Peyer's patch (tissue), 4 donors: ENCODE results near the gene ZNF70. TPM values are rescaled to one million over a fixed set of nuclear protein-coding genes. Genes with fewer than 3 reads are reported as not detected.

ENCODE experiments used
- DNase-seq, 3 donors: peaks; one replicate each; pipeline ENCODE4 v3.0.0-alpha.2; 2017 to 2019
- H3K27ac ChIP-seq, 4 donors: fragments of 200-600 bp; sonication (generic); one replicate each; pipeline ENCODE4 v1.5.1; 2016 to 2019
- H3K27me3 ChIP-seq, 2 donors: fragments of 200-600 bp; sonication (generic); one replicate each; pipeline ENCODE4 v1.5.1; 2019
- H3K36me3 ChIP-seq, 3 donors: fragments of 200-600 bp; sonication (generic); one replicate each; pipeline ENCODE4 v1.5.1; 2016 to 2019
- H3K4me1 ChIP-seq, 4 donors: fragments of 200-600 bp; sonication (generic); one replicate each; pipeline ENCODE4 v1.5.1; 2016 to 2019
- H3K4me3 ChIP-seq, 4 donors: fragments of 200-600 bp; sonication (generic); 1 replicate in 3 of 4; 2 replicates in 1 of 4; pipeline ENCODE4 v1.5.1; 2016 to 2019; ENCODE audit warnings: mild to moderate bottlenecking in 1 of 4
- H3K9me3 ChIP-seq, 4 donors: fragments of 200-600 bp; sonication (generic); one replicate each; pipeline ENCODE4 v1.5.1; 2016 to 2019; ENCODE audit warnings: mild to moderate bottlenecking in 1 of 4
- POLR2A ChIP-seq, 2 donors: fragments of 450-650 bp; IDR thresholded peaks; one replicate each; pipeline ENCODE4 v1.5.1; 2017; ENCODE audit warnings: antibody characterized with exemption in 2 of 2, mild to moderate bottlenecking in 2 of 2, moderate library complexity in 2 of 2
- total RNA-seq, 4 donors: library from RNA; depleted of rRNA; stranded (reverse); fragments of >200 nt; gene quantifications; one replicate each; pipeline ENCODE4 v1.1.0, GENCODE V29; 2016
- TF ChIP-seq, protein P1 (sequence below), 6 experiments: fragments of 450-650 bp in 4 of 6; fragments of 200-600 bp in 2 of 6; sonication (generic) in 1 of 6; IDR thresholded peaks; one replicate each; pipeline ENCODE4 v1.5.1; 2017 to 2019; ENCODE audit warnings: antibody characterized with exemption in 6 of 6, mild to moderate bottlenecking in 3 of 6, moderate library complexity in 1 of 6

The ZNF70 gene
- total RNA-seq, 4 donors from 2014 or later: 2.5 to 25.6 (median 6.2) TPM

- no peak for TF ChIP-seq POLR2A (IDR thresholded peaks at IDR 0.05)
- TF ChIP-seq, protein P1, sequence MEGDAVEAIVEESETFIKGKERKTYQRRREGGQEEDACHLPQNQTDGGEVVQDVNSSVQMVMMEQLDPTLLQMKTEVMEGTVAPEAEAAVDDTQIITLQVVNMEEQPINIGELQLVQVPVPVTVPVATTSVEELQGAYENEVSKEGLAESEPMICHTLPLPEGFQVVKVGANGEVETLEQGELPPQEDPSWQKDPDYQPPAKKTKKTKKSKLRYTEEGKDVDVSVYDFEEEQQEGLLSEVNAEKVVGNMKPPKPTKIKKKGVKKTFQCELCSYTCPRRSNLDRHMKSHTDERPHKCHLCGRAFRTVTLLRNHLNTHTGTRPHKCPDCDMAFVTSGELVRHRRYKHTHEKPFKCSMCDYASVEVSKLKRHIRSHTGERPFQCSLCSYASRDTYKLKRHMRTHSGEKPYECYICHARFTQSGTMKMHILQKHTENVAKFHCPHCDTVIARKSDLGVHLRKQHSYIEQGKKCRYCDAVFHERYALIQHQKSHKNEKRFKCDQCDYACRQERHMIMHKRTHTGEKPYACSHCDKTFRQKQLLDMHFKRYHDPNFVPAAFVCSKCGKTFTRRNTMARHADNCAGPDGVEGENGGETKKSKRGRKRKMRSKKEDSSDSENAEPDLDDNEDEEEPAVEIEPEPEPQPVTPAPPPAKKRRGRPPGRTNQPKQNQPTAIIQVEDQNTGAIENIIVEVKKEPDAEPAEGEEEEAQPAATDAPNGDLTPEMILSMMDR (IDR thresholded peaks at IDR 0.05): no peak
- H3K4me1 ChIP-seq: no peaks in the 10 kb centered on the region
- peaks cover 0 to 97% (median 3%) of the 10 kb centered on the region in 3 donors for H3K36me3 ChIP-seq
- no peak overlapping the region for H3K4me3 ChIP-seq
- H3K9me3 ChIP-seq: no peaks in the 10 kb centered on the region
- H3K27me3 ChIP-seq: no peaks in the 10 kb centered on the region
- DNase-seq: no peak
- no peak overlapping the region for H3K27ac ChIP-seq
These were observed 42.6 kb downstream of the ZNF70 start for GRCh38 chr22:23708270-23708669.

DNA sequence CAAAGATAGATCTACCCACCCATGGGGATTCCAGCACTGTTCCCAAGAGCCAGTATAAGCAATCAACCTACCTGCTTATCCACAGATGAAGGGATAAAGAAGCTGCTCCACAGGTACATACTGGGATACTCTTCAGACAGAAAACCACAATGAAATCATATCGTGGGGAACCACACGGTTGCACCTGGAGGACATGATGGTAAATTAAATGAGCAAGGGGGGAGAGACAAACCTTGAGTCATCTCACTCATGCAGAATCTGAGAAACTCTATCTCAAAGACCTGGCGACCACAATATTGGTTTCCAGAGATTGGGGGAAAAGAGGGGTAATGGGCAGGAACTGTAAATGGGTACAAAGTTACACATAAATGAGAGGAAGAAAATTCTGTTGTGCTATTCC, 45.6 kb downstream of the ZNF70 start:
- H3K4me3 ChIP-seq: no peak overlapping the region
- H3K27ac ChIP-seq: no peak overlapping the region
- H3K36me3 ChIP-seq: peaks cover 0 to 92% (median 3%) of the 10 kb centered on the region in 3 donors
- no peaks in the 10 kb centered on the region for H3K4me1 ChIP-seq
- H3K9me3 ChIP-seq: no peaks in the 10 kb centered on the region
- no peak for TF ChIP-seq POLR2A (IDR thresholded peaks at IDR 0.05)
- TF ChIP-seq, protein P1 (IDR thresholded peaks at IDR 0.05): no peak
- no peak for DNase-seq
- H3K27me3 ChIP-seq: no peaks in the 10 kb centered on the region

GRCh38 chr22:23704829-23705228, 46.1 kb downstream of the ZNF70 start:
- DNase-seq: no peak

DNA sequence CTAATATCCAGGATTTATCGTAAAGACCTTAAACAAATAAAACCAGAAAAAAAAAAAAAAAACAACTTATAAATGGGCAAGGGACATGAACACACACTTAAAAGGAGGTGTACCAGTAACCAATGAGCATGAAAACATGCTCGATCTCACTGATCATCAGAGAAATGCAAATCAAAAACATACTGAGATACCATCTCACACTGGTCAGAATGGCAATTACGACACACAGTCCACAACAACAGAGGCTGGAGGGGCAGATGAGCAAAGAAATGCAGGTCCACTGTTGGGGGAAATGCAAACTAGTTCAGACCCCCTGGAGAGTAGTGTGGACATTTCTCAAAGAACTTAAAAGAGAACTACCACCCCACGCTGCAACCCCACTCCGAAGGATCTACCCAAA, 46.9 kb downstream of the ZNF70 start:
- Histone ChIP-seq H3K27ac (no peak overlapping the region), H3K9me3 (no peaks in the 10 kb centered on the region), H3K4me1 (no peaks in the 10 kb centered on the region), H3K36me3 (peaks cover 0 to 92% (median 3%) of the 10 kb centered on the region in 3 donors), H3K4me3 (no peak overlapping the region), H3K27me3 (no peaks in the 10 kb centered on the region)
- DNase-seq: no peak
- TF ChIP-seq POLR2A (IDR thresholded peaks at IDR 0.05): no peak
- TF ChIP-seq, protein P1 (IDR thresholded peaks at IDR 0.05): no peak

More at GRCh38 chr22:23704829-23705228, 46.1 kb downstream of the ZNF70 start:
- Histone ChIP-seq H3K27ac (no peak overlapping the region), H3K9me3 (no peaks in the 10 kb centered on the region), H3K27me3 (no peaks in the 10 kb centered on the region), H3K4me1 (no peaks in the 10 kb centered on the region), H3K36me3 (peaks cover 0 to 92% (median 3%) of the 10 kb centered on the region in 3 donors), H3K4me3 (no peak overlapping the region)
- TF ChIP-seq, protein P1 (IDR thresholded peaks at IDR 0.05): no peak
- TF ChIP-seq POLR2A (IDR thresholded peaks at IDR 0.05): no peak

GRCh38 chr22:23700706-23701105, 50.2 kb downstream of the ZNF70 start:
- H3K4me1 ChIP-seq: peaks cover 0 to 9% (median 3%) of the 10 kb centered on the region in 4 donors
- H3K36me3 ChIP-seq: peaks cover 0 to 71% (median 0%) of the 10 kb centered on the region in 3 donors
- H3K27me3 ChIP-seq: no peaks in the 10 kb centered on the region
- H3K27ac ChIP-seq: no peak overlapping the region
- no peak overlapping the region for H3K4me3 ChIP-seq
- no peaks in the 10 kb centered on the region for H3K9me3 ChIP-seq
- no peak for DNase-seq
- no peak for TF ChIP-seq POLR2A (IDR thresholded peaks at IDR 0.05)
- TF ChIP-seq, protein P1 (IDR thresholded peaks at IDR 0.05): no peak
